Suprapubic skin (tissue), 4 donors: ENCODE data around the gene CCDC117. TPM values are rescaled to one million over a fixed set of nuclear protein-coding genes. Genes with fewer than 3 reads are reported as not detected.

ENCODE experiments used
- DNase-seq, 2 donors: peaks; one replicate each; pipeline ENCODE4 v3.0.0-alpha.2; 2019; ENCODE audit warnings: low spot score in 2 of 2
- H3K27ac ChIP-seq: fragments of 200-600 bp; sonication (generic); one replicate; pipeline ENCODE4 v1.5.1; 2019
- H3K27me3 ChIP-seq: fragments of 200-600 bp; sonication (generic); one replicate; pipeline ENCODE4 v1.5.1; 2019
- H3K36me3 ChIP-seq: fragments of 200-600 bp; sonication (generic); one replicate; pipeline ENCODE4 v1.5.1; 2019
- H3K4me1 ChIP-seq: fragments of 200-600 bp; sonication (generic); one replicate; pipeline ENCODE4 v1.5.1; 2019
- H3K4me3 ChIP-seq: fragments of 200-600 bp; sonication (generic); one replicate; pipeline ENCODE4 v1.5.1; 2019; ENCODE audit warnings: mild to moderate bottlenecking
- H3K9me3 ChIP-seq: fragments of 200-600 bp; sonication (generic); one replicate; pipeline ENCODE4 v1.5.1; 2019
- EP300 ChIP-seq: sonication (generic); formaldehyde crosslinking; IDR thresholded peaks from one replicate; pipeline ENCODE4 v1.6.1; 2017; ENCODE audit warnings: antibody characterized with exemption
- POLR2A ChIP-seq, 2 donors: fragments of 450-650 bp; IDR thresholded peaks; one replicate each; pipeline ENCODE4 v1.6.1; 2017; ENCODE audit warnings: antibody characterized with exemption in 2 of 2, mild to moderate bottlenecking in 2 of 2, moderate library complexity in 2 of 2
- POLR2AphosphoS5 ChIP-seq, 3 donors: sonication (generic); formaldehyde crosslinking; IDR thresholded peaks; one replicate each; pipeline ENCODE4 v1.6.1; 2017; ENCODE audit warnings: antibody characterized with exemption in 3 of 3
- WGBS: methylation state at CpG from one replicate; pipeline ENCODE4 v1.1.5; 2018; 5-methylcytosine and 5-hydroxymethylcytosine counted together
- total RNA-seq, 4 donors: library from RNA; depleted of rRNA; stranded (reverse); fragments of >200 nt; gene quantifications; one replicate each; pipeline ENCODE4 v1.1.0, GENCODE V29; 2016
- TF ChIP-seq, protein P1 (sequence below), 2 donors: fragments of 200-600 bp in 1 of 2; fragments of 450-650 bp in 1 of 2; sonication (generic) in 1 of 2; IDR thresholded peaks; one replicate each; pipeline ENCODE4 v1.5.1; 2016 to 2019; ENCODE audit warnings: antibody characterized with exemption in 2 of 2, mild to moderate bottlenecking in 1 of 2, moderate library complexity in 1 of 2

Gene CCDC117
- total RNA-seq, 4 donors from 2014 or later = 12.0 to 21.2 (median 16.6) TPM

DNA sequence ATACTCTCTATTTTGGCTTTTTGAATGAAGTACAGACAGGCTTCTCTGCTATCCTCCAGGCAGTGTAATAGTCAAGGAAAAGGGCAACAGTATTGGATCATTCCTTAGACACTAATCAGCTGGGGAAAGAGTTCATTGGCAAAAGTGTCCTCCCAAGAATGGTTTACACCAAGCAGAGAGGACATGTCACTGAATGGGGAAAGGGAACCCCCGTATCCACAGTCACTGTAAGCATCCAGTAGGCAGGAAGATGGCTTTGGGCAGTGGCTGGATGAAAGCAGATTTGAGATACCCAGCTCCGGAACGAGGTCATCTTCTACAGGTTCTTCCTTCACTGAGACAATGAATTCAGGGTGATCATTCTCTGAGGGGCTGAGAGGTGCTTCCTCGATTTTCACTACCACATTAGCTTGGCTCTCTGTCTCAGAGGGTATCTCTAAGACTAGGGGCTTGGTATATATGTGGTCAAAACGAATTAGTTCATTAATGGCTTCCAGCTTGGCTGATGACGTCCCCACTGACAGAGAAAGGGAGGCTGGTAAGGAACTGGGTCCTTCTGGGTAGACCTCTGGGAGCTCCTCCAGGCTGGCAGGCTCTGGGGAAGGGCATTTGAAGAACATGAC lies 22.7 kb downstream of the CCDC117 start:
- no peak for DNase-seq
- H3K27me3 ChIP-seq = no peaks in the 10 kb centered on the region
- peaks cover 46% of the 10 kb centered on the region for H3K36me3 ChIP-seq
- WGBS = 72% methylated on average over 6 of the region's 6 CpGs
- TF ChIP-seq EP300 (no peak), POLR2A (IDR thresholded peaks at IDR 0.05) (no peak), POLR2AphosphoS5 (IDR thresholded peaks at IDR 0.05) (no peak)
- TF ChIP-seq, protein P1, sequence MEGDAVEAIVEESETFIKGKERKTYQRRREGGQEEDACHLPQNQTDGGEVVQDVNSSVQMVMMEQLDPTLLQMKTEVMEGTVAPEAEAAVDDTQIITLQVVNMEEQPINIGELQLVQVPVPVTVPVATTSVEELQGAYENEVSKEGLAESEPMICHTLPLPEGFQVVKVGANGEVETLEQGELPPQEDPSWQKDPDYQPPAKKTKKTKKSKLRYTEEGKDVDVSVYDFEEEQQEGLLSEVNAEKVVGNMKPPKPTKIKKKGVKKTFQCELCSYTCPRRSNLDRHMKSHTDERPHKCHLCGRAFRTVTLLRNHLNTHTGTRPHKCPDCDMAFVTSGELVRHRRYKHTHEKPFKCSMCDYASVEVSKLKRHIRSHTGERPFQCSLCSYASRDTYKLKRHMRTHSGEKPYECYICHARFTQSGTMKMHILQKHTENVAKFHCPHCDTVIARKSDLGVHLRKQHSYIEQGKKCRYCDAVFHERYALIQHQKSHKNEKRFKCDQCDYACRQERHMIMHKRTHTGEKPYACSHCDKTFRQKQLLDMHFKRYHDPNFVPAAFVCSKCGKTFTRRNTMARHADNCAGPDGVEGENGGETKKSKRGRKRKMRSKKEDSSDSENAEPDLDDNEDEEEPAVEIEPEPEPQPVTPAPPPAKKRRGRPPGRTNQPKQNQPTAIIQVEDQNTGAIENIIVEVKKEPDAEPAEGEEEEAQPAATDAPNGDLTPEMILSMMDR (IDR thresholded peaks at IDR 0.05) = no peak
- H3K4me1 ChIP-seq = peaks cover 39% of the 10 kb centered on the region
- no peak overlapping the region for H3K4me3 ChIP-seq
- H3K9me3 ChIP-seq = no peaks in the 10 kb centered on the region
- H3K27ac ChIP-seq = no peak overlapping the region

GRCh38 chr22:28795932-28796856 lies 23.7 kb downstream of the CCDC117 start:
- peak overlapping the region; percentile 13 for H3K27ac ChIP-seq
- H3K4me1 ChIP-seq = peaks cover 39% of the 10 kb centered on the region
- no peak overlapping the region for H3K4me3 ChIP-seq
- H3K36me3 ChIP-seq = peaks cover 43% of the 10 kb centered on the region
- WGBS = 91% methylated on average over 5 of the region's 5 CpGs
- no peak for DNase-seq
- no peaks in the 10 kb centered on the region for H3K9me3 ChIP-seq
- H3K27me3 ChIP-seq = no peaks in the 10 kb centered on the region
- TF ChIP-seq POLR2AphosphoS5 (IDR thresholded peaks at IDR 0.05) = no peak
- TF ChIP-seq, protein P1 (IDR thresholded peaks at IDR 0.05) = no peak
- TF ChIP-seq EP300 = no peak
- no peak for TF ChIP-seq POLR2A (IDR thresholded peaks at IDR 0.05)

- no peaks in the 10 kb centered on the region for H3K27me3 ChIP-seq
- WGBS = 3% methylated on average over 7 of the region's 7 CpGs
- DNase-seq = peak; percentile 83 to 87
- peaks cover 33% of the 10 kb centered on the region for H3K36me3 ChIP-seq
- peak overlapping the region; percentile 99 for H3K27ac ChIP-seq
- no peaks in the 10 kb centered on the region for H3K9me3 ChIP-seq
- TF ChIP-seq POLR2A (IDR thresholded peaks at IDR 0.05) (peak in 1 of 2 donors; percentile 68), EP300 (no peak), POLR2AphosphoS5 (IDR thresholded peaks at IDR 0.05) (peak; percentile 46 to 92 (median 73))
- TF ChIP-seq, protein P1 (IDR thresholded peaks at IDR 0.05) = no peak
- H3K4me1 ChIP-seq = peaks cover 58% of the 10 kb centered on the region
- H3K4me3 ChIP-seq = peak overlapping the region; percentile 78
Measured at GRCh38 chr22:28798810-28799605, 26.5 kb downstream of the CCDC117 start.

DNA sequence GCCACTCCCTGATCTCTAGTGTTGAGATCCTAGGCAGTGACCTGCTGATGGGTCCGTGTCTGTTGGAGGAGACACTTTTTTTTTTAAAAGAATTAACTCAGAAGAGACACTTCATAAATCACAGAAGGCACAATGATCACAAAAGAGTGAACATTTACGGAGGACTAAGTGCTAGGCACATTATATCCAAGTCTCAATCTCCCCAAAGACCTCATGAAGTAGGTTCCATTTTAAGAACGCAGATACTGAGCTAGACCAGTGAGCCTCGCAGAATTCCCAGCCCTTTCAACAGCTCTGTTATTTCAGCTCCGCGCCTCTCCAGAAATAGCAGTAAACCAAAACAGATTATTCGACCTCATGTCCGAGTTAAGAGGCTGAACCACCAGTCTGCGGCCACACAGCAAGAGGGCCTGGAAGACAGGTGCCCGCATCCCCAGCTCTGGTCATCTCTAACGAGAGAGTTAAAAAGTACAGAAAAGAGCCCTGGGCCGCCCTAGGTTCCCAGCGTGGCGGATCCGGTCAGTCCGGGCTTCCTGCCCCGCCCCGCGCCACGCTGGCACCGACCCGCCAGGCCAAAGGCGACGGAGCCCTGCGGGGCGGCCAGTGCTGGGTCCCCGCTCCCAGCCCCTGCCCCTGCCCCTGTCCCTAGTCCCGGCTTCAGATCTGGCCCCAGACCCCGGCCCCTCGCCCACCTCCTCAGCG lies 27.3 kb downstream of the CCDC117 start:
- WGBS = 0% methylated on average over 11 of the region's 31 CpGs
- Histone ChIP-seq H3K36me3 (peaks cover 26% of the 10 kb centered on the region), H3K27ac (peak overlapping the region; percentile 99), H3K9me3 (no peaks in the 10 kb centered on the region), H3K4me1 (peaks cover 58% of the 10 kb centered on the region), H3K27me3 (no peaks in the 10 kb centered on the region), H3K4me3 (peak overlapping the region; percentile 78)
- DNase-seq = peak; percentile 83 to 84
- TF ChIP-seq POLR2A (IDR thresholded peaks at IDR 0.05) (peak in 1 of 2 donors; percentile 87), EP300 (no peak)
